HG02678 (cell line): ENCODE measurements around the gene DACH2.

Experiments used
- ATAC-seq: cut with Tn5 transposase; IDR thresholded peaks from one replicate; pipeline ENCODE4 v1.9.1; 2021; ENCODE audit warnings: mild to moderate bottlenecking, moderate library complexity; ENCODE audit not compliant: unreplicated experiment

DACH2 gene

GRCh38 chrX:86295293-86295692, 147.0 kb downstream of the DACH2 start:
- ATAC-seq, result no peak

- ATAC-seq, result no peak
Observed at GRCh38 chrX:86322913-86323312, 174.7 kb downstream of the DACH2 start.

DNA sequence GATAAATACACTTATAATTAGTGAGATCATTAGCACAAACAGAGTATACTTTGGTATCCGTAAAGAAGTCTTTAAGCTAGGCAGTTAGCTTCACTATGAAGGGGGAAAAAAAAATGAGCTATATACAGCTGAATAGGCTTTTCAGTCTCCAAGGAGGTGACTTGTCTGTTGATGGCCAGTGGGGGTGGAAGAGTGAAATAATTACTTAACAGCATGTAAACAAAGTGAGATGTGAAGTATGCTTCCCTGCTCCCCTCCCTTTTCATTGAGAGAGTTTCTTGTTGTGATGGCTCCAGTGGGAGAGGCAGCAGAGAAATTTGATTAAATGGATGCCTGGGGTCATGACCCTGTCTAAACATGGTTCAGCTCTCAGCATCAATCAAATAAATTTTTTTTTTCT, 180.9 kb downstream of the DACH2 start:
- no peak for ATAC-seq

DNA sequence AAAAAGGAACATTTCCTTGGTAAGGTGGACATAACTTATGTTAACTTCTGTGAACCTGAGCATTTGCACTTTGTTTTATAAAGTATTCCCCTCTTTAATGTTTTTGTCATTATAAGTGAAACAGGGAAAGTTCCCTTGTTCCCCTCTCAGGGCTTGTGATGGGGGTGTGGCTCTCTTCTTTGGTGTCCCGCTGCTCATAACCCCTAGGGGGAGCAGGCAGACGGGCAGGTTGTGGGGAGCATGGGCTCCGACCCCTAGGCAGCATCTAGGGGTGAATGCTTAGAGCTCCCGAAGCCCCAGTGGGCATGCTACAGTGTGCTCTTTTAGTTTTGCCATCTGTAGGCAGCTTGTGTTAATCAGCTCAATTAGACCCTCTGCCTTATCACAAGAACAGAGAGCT, 200.4 kb downstream of the DACH2 start:
- ATAC-seq, result no peak

DNA sequence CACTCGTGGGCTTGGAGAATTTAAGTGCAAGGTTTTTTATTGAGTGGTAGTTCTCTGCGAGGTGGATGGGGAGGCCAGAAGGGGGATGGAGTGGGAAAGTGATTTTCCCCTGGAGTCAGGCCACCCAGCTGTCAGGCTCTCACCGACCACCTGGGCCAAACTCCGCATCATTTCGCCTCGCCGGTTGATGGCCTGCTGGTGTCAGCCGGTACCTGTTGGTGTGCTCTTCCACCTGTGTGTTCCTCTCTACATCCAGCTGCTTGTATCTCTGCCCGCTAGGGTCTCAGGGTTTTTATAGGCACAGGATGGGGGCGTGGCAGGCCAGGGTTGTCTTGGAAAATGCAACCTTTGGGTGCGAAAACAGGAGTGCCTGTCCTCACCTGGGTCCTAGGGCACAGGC, 200.9 kb downstream of the DACH2 start:
- no peak for ATAC-seq

DNA sequence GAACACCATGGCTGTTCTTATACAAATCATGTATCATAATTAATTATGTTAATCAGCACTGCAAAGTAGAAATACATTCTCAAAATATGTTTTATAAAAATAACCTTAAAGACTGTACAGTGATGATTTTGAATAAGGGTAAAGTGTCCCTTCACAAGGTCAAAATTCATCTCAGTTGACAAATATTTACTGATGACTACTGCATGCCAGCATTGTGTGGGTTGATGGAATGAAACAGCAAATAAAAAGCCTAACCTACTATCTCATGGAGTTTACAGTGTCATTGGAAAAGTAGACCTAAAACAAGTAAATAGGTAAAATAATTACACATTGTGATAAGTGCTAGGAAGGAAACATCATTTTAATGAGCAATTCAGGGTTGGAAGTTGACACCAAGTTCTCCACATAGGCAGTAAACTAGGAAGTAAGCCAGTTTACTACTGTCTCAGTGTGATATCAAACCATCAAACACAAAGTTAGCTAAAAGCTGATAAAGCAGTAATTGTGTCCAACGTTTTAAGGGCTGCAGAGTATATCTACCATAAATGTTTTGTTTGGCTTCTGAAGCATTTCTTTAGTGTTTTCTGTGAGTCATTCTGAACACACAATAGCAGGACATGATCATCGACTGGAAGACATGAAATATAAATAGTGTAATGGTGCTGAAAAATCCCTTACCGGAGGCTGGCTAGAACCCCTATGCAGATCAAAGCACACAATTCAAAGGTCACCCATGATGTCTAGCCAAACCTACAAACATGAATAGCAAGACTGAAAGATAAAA, 221.8 kb downstream of the DACH2 start:
- ATAC-seq, result no peak

DNA sequence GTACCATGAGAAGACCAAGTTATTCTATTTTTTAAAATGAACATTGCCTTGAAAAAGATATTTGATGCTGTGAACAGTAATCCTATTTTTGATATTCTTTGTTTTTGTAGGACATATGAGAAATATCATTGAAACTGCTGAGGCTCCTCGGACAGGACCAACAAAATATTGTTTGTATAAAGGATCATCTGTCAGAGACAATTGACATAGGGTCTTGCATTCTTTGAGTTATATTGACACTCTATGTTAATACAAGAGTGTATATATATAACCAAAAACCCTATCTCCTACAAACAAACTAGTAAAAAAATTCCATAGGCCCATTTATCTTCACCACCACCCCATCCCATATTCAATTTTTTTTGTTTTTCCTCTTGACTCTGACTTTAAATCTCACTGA, 222.7 kb downstream of the DACH2 start:
- ATAC-seq, result no peak

GRCh38 chrX:86379209-86379608, 231.0 kb downstream of the DACH2 start:
- no peak for ATAC-seq

GRCh38 chrX:86383681-86384540, 235.7 kb downstream of the DACH2 start:
- no peak for ATAC-seq

DNA sequence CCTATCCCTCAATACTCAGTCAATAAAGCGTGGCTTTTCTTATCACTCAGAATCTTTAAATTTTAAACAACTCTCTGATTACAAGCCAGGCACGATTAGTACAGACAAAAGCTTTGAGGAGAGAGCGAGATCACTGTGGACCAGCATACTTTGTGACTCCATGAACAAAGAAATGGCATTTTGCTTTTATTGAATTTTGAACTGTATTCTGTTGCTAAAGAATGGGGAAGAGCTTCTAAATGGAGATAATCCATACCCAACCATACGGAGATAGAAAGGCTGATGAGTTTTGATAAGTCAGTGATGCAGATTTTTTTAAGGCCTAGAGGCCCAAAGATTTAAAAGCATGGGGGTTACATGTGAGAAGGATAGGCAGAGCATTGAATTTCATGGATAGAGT, 259.1 kb downstream of the DACH2 start:
- ATAC-seq, result no peak

DNA sequence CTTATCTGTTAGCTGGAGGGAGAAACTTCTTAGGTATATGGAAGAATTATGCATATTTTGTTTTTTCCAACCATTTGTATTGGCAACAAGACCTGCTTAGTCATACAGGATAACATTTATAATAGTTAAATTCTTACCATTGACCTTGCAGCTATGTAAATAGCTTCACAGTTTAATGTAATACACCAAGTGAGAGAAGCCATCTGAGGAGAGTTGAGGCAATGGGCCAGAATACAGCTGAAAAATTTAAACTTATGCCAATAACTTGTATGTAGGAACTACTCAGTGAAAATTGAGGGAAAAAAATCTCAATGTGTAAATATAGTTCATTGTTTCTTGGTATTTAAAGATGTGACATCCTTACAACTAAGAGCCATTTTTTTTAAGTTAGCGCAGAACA, 273.5 kb downstream of the DACH2 start:
- ATAC-seq, result no peak

- ATAC-seq, result no peak
Observed at GRCh38 chrX:86436116-86436515, 287.9 kb downstream of the DACH2 start.

DNA sequence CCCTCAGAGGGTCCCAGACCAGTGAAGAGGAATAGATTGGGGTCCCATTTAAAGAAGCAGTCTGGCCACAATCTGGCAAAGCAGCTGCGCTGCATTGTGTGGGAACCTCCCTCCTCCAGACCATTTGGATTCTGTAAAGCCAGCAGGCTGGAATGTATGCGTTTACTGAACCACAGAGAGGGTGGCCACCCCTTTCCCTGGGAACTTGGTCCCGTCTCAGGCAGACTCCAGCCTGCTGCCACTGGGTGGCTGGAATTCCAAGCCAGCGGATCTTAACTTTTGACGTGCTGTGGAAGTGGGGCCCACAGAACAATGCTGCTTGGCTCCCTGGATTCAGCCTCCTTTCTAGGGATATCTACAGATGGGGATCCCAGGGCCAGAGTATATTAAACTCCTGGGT, 307.2 kb downstream of the DACH2 start:
- ATAC-seq, result no peak

DNA sequence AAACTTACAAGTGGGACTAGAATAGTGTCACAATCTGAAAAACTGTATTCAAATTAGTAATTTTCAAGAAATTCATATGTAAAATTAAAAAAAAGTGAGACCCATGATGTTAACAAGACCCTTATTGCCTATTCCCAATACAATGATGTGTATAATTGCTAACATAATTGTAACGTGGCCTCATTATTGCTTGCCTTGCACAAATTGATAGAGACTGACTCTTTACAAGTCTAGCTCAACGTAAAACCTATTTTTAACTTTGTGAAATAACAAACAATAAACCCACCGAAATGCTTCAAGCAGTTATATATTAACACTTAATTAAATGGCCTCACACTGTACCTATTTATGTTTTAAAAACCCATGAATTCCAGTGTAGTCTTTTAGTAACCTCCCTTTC, 312.5 kb downstream of the DACH2 start:
- ATAC-seq, result no peak

DNA sequence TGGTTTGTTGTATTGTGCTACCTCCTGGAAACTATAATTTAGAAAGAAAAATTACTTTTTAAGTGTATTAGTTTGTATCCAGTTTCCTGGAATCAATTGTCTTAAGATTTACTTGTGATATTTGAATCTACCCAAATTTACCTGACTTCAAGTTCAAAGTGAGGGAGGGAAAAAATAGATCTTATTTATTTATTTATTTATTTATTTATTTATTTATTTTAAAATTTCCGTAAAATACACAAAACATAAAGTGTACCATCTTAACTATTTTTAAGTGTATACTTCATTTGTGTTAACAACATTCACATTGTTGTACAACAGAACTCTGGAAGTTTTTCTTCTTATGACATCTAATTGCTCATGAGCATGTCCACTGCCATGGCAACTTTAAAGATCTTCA, 356.0 kb downstream of the DACH2 start:
- ATAC-seq, result no peak

DNA sequence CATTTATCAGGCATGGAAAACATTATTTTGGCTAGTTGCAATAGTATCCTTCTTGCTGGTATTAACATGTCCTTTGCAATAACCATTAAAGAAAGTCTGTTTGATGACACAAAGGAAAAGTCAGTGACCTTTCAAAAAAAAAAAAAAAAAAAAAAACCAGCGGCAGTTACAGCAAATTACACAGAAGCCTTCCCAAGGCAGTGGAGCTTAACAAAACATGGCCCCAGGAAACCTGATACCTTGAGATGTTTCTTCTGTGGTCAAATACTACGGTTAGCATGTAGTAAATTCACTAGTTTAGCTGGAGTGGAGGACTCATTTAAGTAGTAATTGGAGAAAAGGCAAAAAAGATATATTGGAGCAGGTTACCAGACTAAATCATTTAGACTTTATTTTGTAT, 359.1 kb downstream of the DACH2 start:
- ATAC-seq, result no peak

DNA sequence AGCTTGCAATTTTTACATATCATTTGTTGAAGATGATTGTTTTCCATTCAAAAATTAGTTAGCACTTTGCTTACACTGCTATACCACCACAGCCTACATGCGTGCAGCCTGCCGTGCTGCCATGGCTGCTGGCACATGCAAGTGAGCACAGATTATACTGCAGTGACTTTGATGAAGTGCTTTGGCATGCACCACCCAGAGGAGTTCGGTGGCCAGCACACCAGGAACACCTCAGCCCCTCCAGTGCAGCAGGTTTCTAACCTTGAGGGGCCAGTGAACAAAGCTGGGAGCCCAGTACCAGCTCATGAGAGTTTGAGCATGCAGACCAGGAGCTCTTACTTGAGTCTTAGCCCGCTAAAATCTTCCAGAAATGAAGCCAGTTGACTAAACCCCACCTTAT, 431.5 kb downstream of the DACH2 start:
- no peak for ATAC-seq

DNA sequence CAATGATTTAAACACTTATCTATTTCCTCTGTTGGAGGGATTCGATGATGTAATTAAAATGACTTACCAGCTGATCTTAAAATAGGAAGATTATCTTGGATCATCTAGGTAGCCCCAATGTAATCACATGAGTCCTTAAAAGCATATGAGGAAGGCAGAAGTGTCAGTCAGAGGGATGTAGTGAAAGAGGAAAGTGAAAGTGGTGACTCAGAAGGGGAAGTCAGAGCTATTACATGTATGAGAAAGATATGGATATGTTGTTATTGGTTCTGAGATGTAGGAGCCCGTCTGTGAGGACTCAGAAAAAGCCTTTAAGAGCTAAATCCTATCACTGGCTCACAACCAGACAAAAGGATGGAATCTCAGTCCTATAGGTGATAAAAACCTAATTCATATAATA, 456.4 kb downstream of the DACH2 start:
- ATAC-seq, result no peak

- ATAC-seq, result no peak
Observed at GRCh38 chrX:86696951-86697350, 548.7 kb downstream of the DACH2 start.

DNA sequence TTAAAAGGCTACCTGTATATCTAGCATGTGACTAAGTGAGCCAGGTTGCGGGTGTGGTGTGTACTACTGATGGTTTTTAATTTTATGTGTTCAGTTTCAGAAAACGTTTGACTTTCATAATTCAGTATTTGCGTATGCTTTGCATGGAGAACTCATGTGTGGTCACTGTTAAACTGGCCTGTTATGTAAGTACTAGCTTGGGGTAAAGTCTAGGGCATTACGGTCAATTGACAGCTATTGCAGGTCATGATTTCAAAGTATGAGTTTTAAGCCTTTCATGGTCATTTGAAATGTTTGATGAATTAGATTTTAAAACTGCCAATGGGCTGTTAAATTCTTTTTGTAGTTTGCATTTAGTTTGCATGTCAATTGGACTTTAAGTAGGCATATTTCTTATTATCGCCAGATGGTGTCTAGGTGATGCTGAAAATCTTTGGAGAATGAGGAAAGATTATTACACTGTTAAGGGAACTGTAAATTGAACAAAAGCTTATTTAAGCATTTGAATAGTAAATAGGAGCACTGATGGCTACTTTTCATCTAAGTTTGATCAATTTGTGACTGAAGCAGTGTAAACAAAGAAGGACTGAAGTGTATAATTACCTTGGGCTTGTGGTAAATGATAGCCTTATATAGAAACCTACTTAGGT, 563.4 kb downstream of the DACH2 start:
- ATAC-seq, result no peak

GRCh38 chrX:86714441-86714840, 566.2 kb downstream of the DACH2 start:
- ATAC-seq, result no peak

DNA sequence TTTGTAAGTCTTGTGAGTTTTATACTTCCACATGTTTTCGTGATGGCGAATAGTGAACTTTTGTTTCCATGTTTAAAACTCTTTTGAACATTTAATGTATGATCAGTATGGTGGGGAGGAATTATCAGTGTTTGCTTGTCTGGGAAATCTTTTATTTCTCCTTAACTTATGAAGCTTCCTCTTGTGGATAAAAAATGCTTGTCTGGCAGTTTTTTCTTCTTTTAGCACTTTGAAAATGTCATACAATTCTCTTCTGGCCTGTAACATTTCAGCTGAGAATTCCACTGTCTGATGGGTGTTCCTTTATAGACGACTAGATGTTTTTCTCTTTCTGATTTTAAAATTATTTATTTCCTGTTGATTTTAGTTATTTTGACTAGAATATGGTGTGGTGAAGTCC, 576.0 kb downstream of the DACH2 start:
- no peak for ATAC-seq
